Urothelium cell line (cell line): ENCODE measurements around the gene PGM3.

Source experiments
- DNase-seq: peaks from one replicate; pipeline ENCODE4 v3.0.0; 2011; ENCODE audit warnings: low spot score, mixed read lengths
- FAIRE-seq: peaks from 2 replicates; lab custom pipeline; 2011; peaks lifted over from hg19 to GRCh38; lab: Jason Lieb, UNC

Gene PGM3

GRCh38 chr6:83183082-83183828 is 9.8 kb downstream of the PGM3 start:
- DNase-seq (no peak), FAIRE-seq (no peak)

- DNase-seq (no peak), FAIRE-seq (no peak)
Observed at GRCh38 chr6:83182114-83182513, 11.0 kb downstream of the PGM3 start.

GRCh38 chr6:83180426-83180950 is 12.6 kb downstream of the PGM3 start:
- no peak for FAIRE-seq
- DNase-seq = no peak

- no peak for DNase-seq
- no peak for FAIRE-seq
Observed at GRCh38 chr6:83176246-83176645, 16.8 kb downstream of the PGM3 start.

- no peak for DNase-seq
- no peak for FAIRE-seq
Observed at GRCh38 chr6:83169511-83169910, 23.6 kb downstream of the PGM3 start.

GRCh38 chr6:83169106-83169505 is 24.0 kb downstream of the PGM3 start:
- no peak for DNase-seq
- FAIRE-seq = no peak

- no peak for FAIRE-seq
- no peak for DNase-seq
Observed at GRCh38 chr6:83168556-83168955, 24.5 kb downstream of the PGM3 start.

- no peak for FAIRE-seq
- DNase-seq = no peak
Observed at GRCh38 chr6:83167726-83168278, 25.3 kb downstream of the PGM3 start.

GRCh38 chr6:83160167-83160566 is 32.9 kb downstream of the PGM3 start:
- DNase-seq = no peak
- no peak for FAIRE-seq

GRCh38 chr6:83155794-83156193 is 37.3 kb downstream of the PGM3 start:
- no peak for FAIRE-seq
- DNase-seq = no peak

- FAIRE-seq (no peak), DNase-seq (no peak)
Observed at GRCh38 chr6:83153883-83154521, 39.1 kb downstream of the PGM3 start.

GRCh38 chr6:83152913-83153312 is 40.2 kb downstream of the PGM3 start:
- FAIRE-seq (no peak), DNase-seq (no peak)

GRCh38 chr6:83151114-83151513 is 42.0 kb downstream of the PGM3 start:
- FAIRE-seq (no peak), DNase-seq (no peak)

GRCh38 chr6:83138758-83139157 is 54.3 kb downstream of the PGM3 start:
- DNase-seq (no peak), FAIRE-seq (no peak)

GRCh38 chr6:83138118-83138722 is 54.8 kb downstream of the PGM3 start:
- FAIRE-seq (no peak), DNase-seq (no peak)

- FAIRE-seq = no peak
- DNase-seq = no peak
Observed at GRCh38 chr6:83132121-83132520, 60.9 kb downstream of the PGM3 start.

GRCh38 chr6:83127976-83128375 is 65.1 kb downstream of the PGM3 start:
- FAIRE-seq = no peak
- no peak for DNase-seq

- DNase-seq = no peak
- no peak for FAIRE-seq
Observed at GRCh38 chr6:83127258-83127657, 65.8 kb downstream of the PGM3 start.

GRCh38 chr6:83126807-83127206 is 66.3 kb downstream of the PGM3 start:
- no peak for FAIRE-seq
- no peak for DNase-seq

GRCh38 chr6:83126223-83126622 is 66.8 kb downstream of the PGM3 start:
- DNase-seq = no peak
- no peak for FAIRE-seq

- no peak for FAIRE-seq
Observed at GRCh38 chr6:83125425-83125824, 67.6 kb downstream of the PGM3 start.

GRCh38 chr6:83124553-83124952 is 68.5 kb downstream of the PGM3 start:
- no peak for FAIRE-seq
- DNase-seq = no peak

More at GRCh38 chr6:83125425-83125824, 67.6 kb downstream of the PGM3 start:
- no peak for DNase-seq
